KOPT-K1 (cell line): Measurements from ENCODE around the gene DLGAP3.
"Not testable (repeated sequence)": the region's sequence is repeated elsewhere in the genome, so short reads cannot be mapped to it uniquely, and the experiment has no call there.

Experiments used
- H3K27ac ChIP-seq: fragments of 200-600 bp; sonication (generic); 2 replicates; pipeline ENCODE4 v1.5.1; 2016; ENCODE audit warnings: antibody characterized with exemption, mild to moderate bottlenecking, low read depth, low read length; ENCODE audit not compliant: poor library complexity, severe bottlenecking
- H3K36me3 ChIP-seq: fragments of 200-600 bp; sonication (generic); 2 replicates; pipeline ENCODE4 v1.5.1; 2017; ENCODE audit warnings: antibody characterized with exemption, mild to moderate bottlenecking, low read length, moderate library complexity; ENCODE audit not compliant: insufficient read depth
- H3K9me3 ChIP-seq: fragments of 200-600 bp; sonication (generic); 2 replicates; pipeline ENCODE4 v1.5.1; 2017; ENCODE audit warnings: antibody characterized with exemption, low read length, mild to moderate bottlenecking; ENCODE audit not compliant: insufficient read depth, poor library complexity, severe bottlenecking

Gene DLGAP3

GRCh38 chr1:34929497-34929852 lies at the start of gene DLGAP3:
DLGAP3 (minus strand) TSS chr1:34929650; CDS start chr1:34905383, 24,267 bp downstream.
- Histone ChIP-seq H3K36me3 (no peaks in the 10 kb centered on the region), H3K27ac (no peak within 1 kb of the TSS), H3K9me3 (no peaks in the 10 kb centered on the region)

- H3K9me3 ChIP-seq: no peaks in the 10 kb centered on the region
- H3K27ac ChIP-seq: no peak overlapping the region
- H3K36me3 ChIP-seq: peaks cover 7% of the 10 kb centered on the region; the same call in 1 of the 2 replicates
Observed at GRCh38 chr1:34978921-34979320, 49.5 kb upstream of the DLGAP3 start.

GRCh38 chr1:34977858-34978257 lies 48.4 kb upstream of the DLGAP3 start:
- H3K36me3 ChIP-seq: peaks cover 7% of the 10 kb centered on the region; the same call in 1 of the 2 replicates
- H3K27ac ChIP-seq: no peak overlapping the region
- no peaks in the 10 kb centered on the region for H3K9me3 ChIP-seq

- Histone ChIP-seq H3K9me3 (no peaks in the 10 kb centered on the region), H3K36me3 (peaks cover 7% of the 10 kb centered on the region; the same call in 1 of the 2 replicates), H3K27ac (no peak overlapping the region)
Observed at GRCh38 chr1:34977210-34977471, 47.7 kb upstream of the DLGAP3 start.

GRCh38 chr1:34976384-34977209 lies 47.1 kb upstream of the DLGAP3 start:
- Histone ChIP-seq H3K36me3 (peaks cover 1% of the 10 kb centered on the region; the same call in 1 of the 2 replicates), H3K9me3 (no peaks in the 10 kb centered on the region), H3K27ac (no peak overlapping the region)

- Histone ChIP-seq H3K27ac (no peak overlapping the region), H3K36me3 (no peaks in the 10 kb centered on the region), H3K9me3 (no peaks in the 10 kb centered on the region)
Observed at GRCh38 chr1:34975771-34976170, 46.3 kb upstream of the DLGAP3 start.

GRCh38 chr1:34975338-34975737 lies 45.9 kb upstream of the DLGAP3 start:
- Histone ChIP-seq H3K9me3 (no peaks in the 10 kb centered on the region), H3K27ac (no peak overlapping the region), H3K36me3 (no peaks in the 10 kb centered on the region)

- H3K9me3 ChIP-seq: peaks cover 3% of the 10 kb centered on the region
- H3K36me3 ChIP-seq: no peaks in the 10 kb centered on the region
- no peak overlapping the region for H3K27ac ChIP-seq
Observed at GRCh38 chr1:34974626-34975025, 45.2 kb upstream of the DLGAP3 start.

- H3K27ac ChIP-seq: no peak overlapping the region
- H3K36me3 ChIP-seq: no peaks in the 10 kb centered on the region
- peaks cover 15% of the 10 kb centered on the region for H3K9me3 ChIP-seq
Observed at GRCh38 chr1:34973326-34973725, 43.9 kb upstream of the DLGAP3 start.

- Histone ChIP-seq H3K9me3 (peaks cover 15% of the 10 kb centered on the region), H3K27ac (no peak overlapping the region), H3K36me3 (no peaks in the 10 kb centered on the region)
Observed at GRCh38 chr1:34970829-34971228, 41.4 kb upstream of the DLGAP3 start.

GRCh38 chr1:34970220-34970735 lies 40.8 kb upstream of the DLGAP3 start:
- H3K36me3 ChIP-seq: no peaks in the 10 kb centered on the region
- no peak overlapping the region for H3K27ac ChIP-seq
- H3K9me3 ChIP-seq: peaks cover 15% of the 10 kb centered on the region

GRCh38 chr1:34968297-34968696 lies 38.8 kb upstream of the DLGAP3 start:
- peaks cover 15% of the 10 kb centered on the region for H3K9me3 ChIP-seq
- not testable (repeated sequence) for H3K27ac ChIP-seq, H3K36me3 ChIP-seq

- H3K36me3 ChIP-seq, H3K27ac ChIP-seq: not testable (repeated sequence)
- H3K9me3 ChIP-seq: peaks cover 15% of the 10 kb centered on the region
Observed at GRCh38 chr1:34967672-34968071, 38.2 kb upstream of the DLGAP3 start.

GRCh38 chr1:34965597-34965996 lies 36.1 kb upstream of the DLGAP3 start:
- peaks cover 15% of the 10 kb centered on the region for H3K9me3 ChIP-seq
- no peaks in the 10 kb centered on the region for H3K36me3 ChIP-seq

GRCh38 chr1:34950428-34950827 lies 21.0 kb upstream of the DLGAP3 start:
- Histone ChIP-seq H3K9me3 (no peaks in the 10 kb centered on the region), H3K36me3 (no peaks in the 10 kb centered on the region)

More at GRCh38 chr1:34965597-34965996, 36.1 kb upstream of the DLGAP3 start:
- H3K27ac ChIP-seq: no peak overlapping the region

GRCh38 chr1:34948739-34949138 lies 19.3 kb upstream of the DLGAP3 start:
- not testable (repeated sequence) for H3K9me3 ChIP-seq, H3K27ac ChIP-seq

More at GRCh38 chr1:34950428-34950827, 21.0 kb upstream of the DLGAP3 start:
- H3K27ac ChIP-seq: no peak overlapping the region

More at GRCh38 chr1:34948739-34949138, 19.3 kb upstream of the DLGAP3 start:
- not testable (repeated sequence) for H3K36me3 ChIP-seq
